H1 (cell line): ENCODE measurements around the gene LSM4. TPM values are rescaled to one million over a fixed set of nuclear protein-coding genes. Genes with fewer than 3 reads are reported as not detected.

ENCODE experiments used
- CTCF ChIA-PET: fragments of 300-600 bp; sonication (Branson Sonifier 250); formaldehyde crosslinking; loops from one replicate; lab custom pipeline; 2021; ENCODE audit not compliant: partially characterized antibody; lab: Charles Lee
- POLR2A ChIA-PET: fragments of 300-600 bp; sonication (Branson Sonifier 250); formaldehyde crosslinking; loops from one replicate; lab custom pipeline; 2021; ENCODE audit warnings: inconsistent platforms; ENCODE audit not compliant: partially characterized antibody; lab: Charles Lee
- DNase-seq, 2 experiments: peaks; one replicate each; pipeline versions ENCODE4 v3.0.0 to v3.0.0-alpha.2; 2010 to 2022; ENCODE audit warnings: low spot score in 2 of 2, low read depth in 1 of 2, mixed read lengths in 1 of 2
- FAIRE-seq: peaks from 2 replicates; lab custom pipeline; 2011; peaks lifted over from hg19 to GRCh38; lab: Jason Lieb, UNC
- H2AFZ ChIP-seq: 2 replicates; pipeline ENCODE4 v1.8.1; 2012; ENCODE audit warnings: low read length, inconsistent platforms
- H2AK5ac ChIP-seq: 2 replicates; pipeline ENCODE4 v1.6.1; 2013; ENCODE audit warnings: low read depth, low read length
- H2BK120ac ChIP-seq: replicated peaks from 2 replicates; pipeline ENCODE3; 2013; ENCODE audit warnings: low read depth, low read length, inconsistent platforms
- H2BK12ac ChIP-seq: 2 replicates; pipeline ENCODE4 v1.6.1; 2013; ENCODE audit warnings: low read depth, low read length
- H2BK15ac ChIP-seq: 2 replicates; pipeline ENCODE4 v1.6.1; 2013; ENCODE audit warnings: low read length
- H2BK20ac ChIP-seq: 2 replicates; pipeline ENCODE4 v1.6.1; 2013; ENCODE audit warnings: low read length
- H2BK5ac ChIP-seq: 2 replicates; pipeline ENCODE4 v1.6.1; 2013; ENCODE audit warnings: low read depth, low read length
- H3K14ac ChIP-seq: 2 replicates; pipeline ENCODE4 v1.6.1; 2013; ENCODE audit warnings: inconsistent platforms; ENCODE audit not compliant: insufficient read length
- H3K18ac ChIP-seq: 2 replicates; pipeline ENCODE4 v1.6.1; 2013; ENCODE audit warnings: low read length; ENCODE audit errors: extremely low read depth
- H3K23ac ChIP-seq: 2 replicates; pipeline ENCODE4 v1.6.1; 2013; ENCODE audit warnings: inconsistent platforms; ENCODE audit not compliant: insufficient read length
- H3K23me2 ChIP-seq: 2 replicates; pipeline ENCODE4 v1.6.1; 2013; ENCODE audit warnings: low read depth, low read length
- H3K27ac ChIP-seq: 2 replicates; pipeline ENCODE4 v1.6.1; 2011; ENCODE audit warnings: low read depth, low read length, inconsistent platforms
- H3K27me3 ChIP-seq, 4 experiments: replicated peaks in 1 of 4; 1 replicate in 1 of 4; 2 replicates in 3 of 4; pipeline versions ENCODE4 v1.6.1 to v1.8.1; 2011 to 2013; ENCODE audit warnings: low read length in 3 of 4, mild to moderate bottlenecking in 3 of 4, inconsistent platforms in 2 of 4, mixed read lengths in 2 of 4, moderate library complexity in 1 of 4; ENCODE audit not compliant: control insufficient read depth in 3 of 4, insufficient read depth in 3 of 4; ENCODE audit errors: extremely low read depth in 1 of 4
- H3K36me3 ChIP-seq, 4 experiments: 2 replicates each; pipeline versions ENCODE4 v1.6.1 to v1.8.1; 2011 to 2013; ENCODE audit warnings: mild to moderate bottlenecking in 4 of 4, low read length in 3 of 4, moderate library complexity in 2 of 4, control low read depth in 1 of 4, inconsistent platforms in 1 of 4; ENCODE audit not compliant: insufficient read depth in 4 of 4, control insufficient read depth in 2 of 4
- H3K4ac ChIP-seq: replicated peaks from 2 replicates; pipeline ENCODE3; 2013; ENCODE audit warnings: low read length, low read depth, mixed read lengths, inconsistent platforms; ENCODE audit not compliant: insufficient read length
- H3K4me1 ChIP-seq, 4 experiments: replicated peaks in 1 of 4; 1 replicate in 1 of 4; 2 replicates in 3 of 4; pipeline versions ENCODE4 v1.6.1 to v1.8.1; 2011 to 2013; ENCODE audit warnings: low read length in 3 of 4, inconsistent platforms in 2 of 4, mixed read lengths in 1 of 4; ENCODE audit not compliant: insufficient read depth in 4 of 4, control insufficient read depth in 3 of 4
- H3K4me2 ChIP-seq, 2 experiments: 2 replicates each; pipeline versions ENCODE4 v1.6.1 to v1.8.1; 2011 to 2013; ENCODE audit warnings: low read depth in 2 of 2, low read length in 2 of 2, control low read depth in 1 of 2, inconsistent platforms in 1 of 2, mild to moderate bottlenecking in 1 of 2; ENCODE audit not compliant: insufficient read depth in 1 of 2
- H3K4me3 ChIP-seq, 4 experiments: fragments of 200-600, 300-600 bp in 1 of 4; sonication (generic), shearing (Covaris generic), sonication (Bioruptor Twin) in 1 of 4; 2 replicates each; pipeline versions ENCODE4 v1.5.1 to v1.8.1; 2011 to 2016; ENCODE audit warnings: low read length in 4 of 4, low read depth in 3 of 4, control low read depth in 2 of 4, inconsistent platforms in 2 of 4, mild to moderate bottlenecking in 2 of 4, mixed read lengths in 1 of 4, moderate library complexity in 1 of 4; ENCODE audit not compliant: insufficient read depth in 2 of 4; ENCODE audit errors: extremely low read depth in 1 of 4
- H3K56ac ChIP-seq: replicated peaks from 2 replicates; pipeline ENCODE3; 2013; ENCODE audit warnings: low read depth, mild to moderate bottlenecking, mixed read lengths, low read length, inconsistent platforms; ENCODE audit not compliant: insufficient read length
- H3K79me1 ChIP-seq: 2 replicates; pipeline ENCODE4 v1.6.1; 2013; ENCODE audit warnings: low read depth, low read length, control low read depth
- H3K79me2 ChIP-seq, 2 experiments: 2 replicates each; pipeline versions ENCODE4 v1.6.1 to v1.8.1; 2012 to 2013; ENCODE audit warnings: low read length in 2 of 2, mild to moderate bottlenecking in 2 of 2, inconsistent platforms in 1 of 2; ENCODE audit not compliant: insufficient read depth in 2 of 2, control insufficient read depth in 1 of 2
- H3K9ac ChIP-seq, 4 experiments: replicated peaks in 1 of 4; 1 replicate in 1 of 4; 2 replicates in 3 of 4; pipeline versions ENCODE4 v1.6.1 to v1.8.1; 2011 to 2013; ENCODE audit warnings: low read depth in 3 of 4, low read length in 3 of 4, control low read depth in 2 of 4, mild to moderate bottlenecking in 2 of 4, moderate library complexity in 2 of 4, inconsistent platforms in 1 of 4; ENCODE audit errors: extremely low read depth in 1 of 4
- H3K9me3 ChIP-seq, 2 experiments: 2 replicates each; pipeline versions ENCODE4 v1.6.1 to v1.8.1; 2012 to 2013; ENCODE audit warnings: mild to moderate bottlenecking in 2 of 2, moderate library complexity in 2 of 2, control low read depth in 1 of 2, inconsistent platforms in 1 of 2, low read depth in 1 of 2, low read length in 1 of 2, mixed read lengths in 1 of 2; ENCODE audit not compliant: insufficient read depth in 2 of 2
- H4K20me1 ChIP-seq, 2 experiments: replicated peaks in 1 of 2; 2 replicates each; pipeline versions ENCODE3 to v1.8.1; 2011 to 2013; ENCODE audit warnings: inconsistent platforms in 2 of 2, low read length in 2 of 2, mild to moderate bottlenecking in 1 of 2; ENCODE audit not compliant: insufficient read depth in 2 of 2, control insufficient read depth in 1 of 2
- H4K5ac ChIP-seq: 2 replicates; pipeline ENCODE4 v1.6.1; 2013; ENCODE audit warnings: low read length, low read depth, mixed read lengths, inconsistent platforms; ENCODE audit not compliant: insufficient read length
- H4K8ac ChIP-seq: 2 replicates; pipeline ENCODE4 v1.8.0; 2013; ENCODE audit warnings: mild to moderate bottlenecking, moderate library complexity, low read length, inconsistent platforms; ENCODE audit not compliant: insufficient read depth; ENCODE audit errors: extremely low read depth
- H4K91ac ChIP-seq: replicated peaks from 2 replicates; pipeline ENCODE3; 2013; ENCODE audit warnings: low read length, mixed read lengths, inconsistent platforms; ENCODE audit not compliant: insufficient read length
- EZH2 ChIP-seq: fragments of 200-600 bp; sonication (generic); IDR thresholded peaks from 2 replicates; pipeline ENCODE4 v1.7.1; 2012; ENCODE audit warnings: low read depth, mild to moderate bottlenecking, moderate library complexity, low read length, inconsistent platforms; ENCODE audit not compliant: severe bottlenecking
- HDAC6 ChIP-seq: IDR thresholded peaks from one replicate; pipeline ENCODE4 v1.7.1; 2012; ENCODE audit warnings: low read depth, mild to moderate bottlenecking, inconsistent platforms, low read length, moderate library complexity
- POLR2AphosphoS5 ChIP-seq: IDR thresholded peaks from 2 replicates; pipeline ENCODE4 v1.6.1; 2011; ENCODE audit warnings: low read depth, low read length
- RNF2 ChIP-seq: fragments of 200-900, 300-1000 bp; sonication (generic); IDR thresholded peaks from 2 replicates; pipeline ENCODE4 v1.7.1; 2016; ENCODE audit warnings: borderline replicate concordance, low read depth, mild to moderate bottlenecking, antibody characterized with exemption, low read length; ENCODE audit not compliant: poor library complexity, severe bottlenecking; ENCODE audit errors: missing control alignments
- RXRA ChIP-seq: IDR thresholded peaks from 2 replicates; pipeline ENCODE4 v1.6.1; 2011; ENCODE audit warnings: low read depth, mild to moderate bottlenecking, low read length, moderate library complexity; ENCODE audit not compliant: insufficient read depth
- SIN3A ChIP-seq, 2 experiments: IDR thresholded peaks in 1 of 2; conservative IDR thresholded peaks in 1 of 2; 2 replicates each; pipeline ENCODE4 v1.6.1; 2011 to 2012; ENCODE audit warnings: low read length in 2 of 2, improper control_type of control experiment in 1 of 2, low read depth in 1 of 2, mild to moderate bottlenecking in 1 of 2
- WGBS, 2 experiments: shearing (Covaris generic) in 1 of 2; methylation state at CpG; one replicate each; pipeline versions ENCODE4 v1.1.6 to v1.1.7; 2013 to 2015; ENCODE audit warnings: low lambda C conversion rate in 2 of 2, mixed read lengths in 2 of 2, inconsistent platforms in 1 of 2, low coverage in 1 of 2, missing lambda C conversion rate in 1 of 2; ENCODE audit not compliant: insufficient replicate concordance in 2 of 2, insufficient coverage in 1 of 2, insufficient read length in 1 of 2; ENCODE audit errors: extremely low coverage in 1 of 2, missing lambda C conversion rate in 1 of 2; 5-methylcytosine and 5-hydroxymethylcytosine counted together
- polyA plus RNA-seq, 7 experiments: library from polyadenylated mRNA; depleted of rRNA in 3 of 7; stranded (reverse) in 5 of 7; unstranded in 2 of 7; fragments of >200 nt in 5 of 7; fragments of 200-250 nt in 2 of 7; gene quantifications; 1 replicate in 5 of 7; 2 replicates in 1 of 7; 4 replicates in 1 of 7; pipeline versions ENCODE4 v1.2.1 to v1.2.3, GENCODE V29; 2011 to 2013; ENCODE audit warnings: missing spikeins in 2 of 7, mixed read lengths in 2 of 7
- total RNA-seq: library from RNA; stranded (reverse); fragmentation: NEBNext Ultra II Directional; extraction: Animal tissue kit (Norgen Biotek cat#: 25700); gene quantifications from 2 replicates; pipeline ENCODE4 v1.2.1, GENCODE V29; 2021
- TF ChIP-seq, protein P1 (sequence below): IDR thresholded peaks from 2 replicates; pipeline ENCODE4 v1.6.1; 2011; ENCODE audit warnings: low read length, improper control_type of control experiment

The LSM4 gene
- total and polyA plus RNA-seq, 2 of the 8 experiments (the other 6 are each of a cell fraction or from before 2014, with no cell fraction given) = 302 to 319 TPM

DNA sequence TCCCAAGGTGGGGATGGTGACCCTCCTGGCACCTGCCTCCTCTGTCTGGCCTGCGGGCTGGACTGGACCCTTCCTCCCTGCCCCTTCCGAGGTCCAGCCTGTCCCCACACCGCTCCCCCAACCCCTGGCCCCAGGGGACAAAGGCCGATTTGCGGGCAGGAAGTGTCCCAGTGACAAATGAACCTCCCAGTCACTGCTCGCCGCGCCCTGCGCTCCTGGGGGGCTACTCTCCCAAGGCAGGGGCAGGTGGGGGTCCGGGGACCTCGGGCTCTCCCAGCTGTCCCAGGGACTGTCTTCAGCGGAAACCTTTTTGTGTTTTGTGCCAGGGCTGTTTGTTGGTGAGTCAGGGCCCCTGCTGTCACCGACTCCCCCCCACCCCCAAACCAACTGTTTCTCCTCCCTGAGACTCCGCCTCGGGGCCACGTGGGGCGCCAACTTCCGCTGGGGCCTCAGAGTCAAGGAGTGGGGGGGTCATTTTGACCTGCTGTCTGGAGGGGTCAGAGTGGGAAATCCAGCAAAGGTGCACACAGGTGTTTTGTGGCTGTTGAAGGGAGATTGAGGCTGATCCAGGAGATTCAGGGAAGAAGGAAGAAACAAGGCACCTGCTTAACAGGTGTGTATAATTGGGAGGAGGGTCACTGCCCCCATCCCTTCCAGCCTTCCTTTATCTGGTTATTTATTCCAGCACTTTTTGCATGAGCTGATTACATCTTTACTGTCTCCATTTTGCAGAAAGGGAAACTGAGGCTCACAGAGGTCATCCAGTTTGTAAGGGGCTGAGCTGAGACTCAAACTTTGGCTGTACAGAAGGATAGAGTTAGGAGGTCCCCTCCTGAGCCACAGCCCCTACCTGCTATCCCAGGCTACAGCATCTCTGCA is 18.4 kb upstream of the LSM4 start:
- peak overlapping the region; percentile 49 for H3K56ac ChIP-seq
- POLR2A ChIA-PET = interaction anchor here (0.9 to 20.2 kb wide), 10 partner anchors 11 to 77 kb away, joined by 3 to 224 read pairs (median 5); partner anchors contain the start of genes IQCN, JUND, LSM4 and SSBP4
- peaks cover 0 to 13% (median 7%) of the 10 kb centered on the region in 4 experiments; a peak in 5 of 7 replicates for H3K4me1 ChIP-seq
- H2AFZ ChIP-seq = no peak overlapping the region; the same call in 1 of the 2 replicates
- H3K4me3 ChIP-seq = peak overlapping the region; percentile 55 to 85 (median 62)
- peak overlapping the region; percentile 79 to 91 for H3K4me2 ChIP-seq
- H2BK15ac ChIP-seq = no peak overlapping the region
- FAIRE-seq (no peak), DNase-seq (peak in 1 of 2 experiments; percentile 66)
- CTCF ChIA-PET = interaction anchor here (0.6 to 5.1 kb wide), 12 partner anchors 9 to 81 kb away, joined by 4 to 73 read pairs (median 5); partner anchors contain the start of genes GDF15, IQCN and LRRC25
- no peak overlapping the region for H3K14ac ChIP-seq
- H3K9ac ChIP-seq = 0 out of 7 replicates have a peak overlapping the region, but pooled peaks of 1 of the 4 experiments have one; percentile 6
- no peaks in the 10 kb centered on the region for H4K20me1 ChIP-seq
- peak overlapping the region; percentile 88; the same call in 1 of the 2 replicates for H2AK5ac ChIP-seq
- no peak overlapping the region for H3K4ac ChIP-seq
- H2BK120ac ChIP-seq = no peak overlapping the region
- H3K79me2 ChIP-seq = peaks cover 0 to 4% of the 10 kb centered on the region in 2 experiments; a peak in 1 of 4 replicates
- no peak overlapping the region for H3K23ac ChIP-seq
- peaks cover 11% of the 10 kb centered on the region for H3K23me2 ChIP-seq
- H3K79me1 ChIP-seq = no peaks in the 10 kb centered on the region
- H3K27me3 ChIP-seq = 0 out of 7 replicates have a peak, but pooled peaks cover 0 to 2% (median 0%) of the 10 kb centered on the region in 4 experiments
- H2BK12ac ChIP-seq = no peak overlapping the region
- no peak overlapping the region; the same call in 1 of the 2 replicates for H3K18ac ChIP-seq
- H4K5ac ChIP-seq = peak overlapping the region; percentile 32
- H2BK20ac ChIP-seq = no peak overlapping the region
- no peak overlapping the region for H3K27ac ChIP-seq
- H3K9me3 ChIP-seq = no peaks in the 10 kb centered on the region
- no peaks in the 10 kb centered on the region for H3K36me3 ChIP-seq
- H4K91ac ChIP-seq = no peak overlapping the region
- 3% methylated on average over 5 of the region's 18 CpGs; no CpG with 5 or more reads in 1 of the 2 experiments for WGBS, 2 experiments
- H4K8ac ChIP-seq = no peak overlapping the region
- no peak overlapping the region for H2BK5ac ChIP-seq
- TF ChIP-seq SIN3A (conservative IDR thresholded peaks at IDR 0.05 in 1 of 2, IDR thresholded peaks at IDR 0.05 in 1 of 2; ENCODE audit: low read depth in 1 of 2, low read length in 2 of 2) (peak; percentile 18 to 55; a peak in 1 of 4 replicates), HDAC6 (no peak), EZH2 (no peak), RNF2 (no peak), POLR2AphosphoS5 (no peak), RXRA (no peak)
- TF ChIP-seq, protein P1, sequence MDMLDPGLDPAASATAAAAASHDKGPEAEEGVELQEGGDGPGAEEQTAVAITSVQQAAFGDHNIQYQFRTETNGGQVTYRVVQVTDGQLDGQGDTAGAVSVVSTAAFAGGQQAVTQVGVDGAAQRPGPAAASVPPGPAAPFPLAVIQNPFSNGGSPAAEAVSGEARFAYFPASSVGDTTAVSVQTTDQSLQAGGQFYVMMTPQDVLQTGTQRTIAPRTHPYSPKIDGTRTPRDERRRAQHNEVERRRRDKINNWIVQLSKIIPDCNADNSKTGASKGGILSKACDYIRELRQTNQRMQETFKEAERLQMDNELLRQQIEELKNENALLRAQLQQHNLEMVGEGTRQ = peak; percentile 51; the same call in 1 of the 2 replicates
